PFSK-1 (cell line): ENCODE results near the gene CCL8.

ENCODE experiments used
- FOXP2 ChIP-seq: optimal IDR thresholded peaks from 2 replicates; pipeline ENCODE3; 2011; ENCODE audit warnings: borderline replicate concordance, control low read depth, inconsistent platforms; ENCODE audit not compliant: insufficient read depth; ENCODE audit errors: extremely low read length, extremely low read depth
- POLR2AphosphoS5 ChIP-seq: IDR thresholded peaks from 2 replicates; pipeline ENCODE4 v1.6.1; 2012; ENCODE audit warnings: low read depth, mild to moderate bottlenecking, control low read depth, low read length, moderate library complexity
- REST ChIP-seq, 2 experiments: IDR thresholded peaks; 2 replicates each; pipeline versions ENCODE4 v1.6.1 to v1.8.0; 2011 to 2012; ENCODE audit warnings: low read depth in 2 of 2, low read length in 2 of 2, control low read depth in 1 of 2, inconsistent platforms in 1 of 2, mild to moderate bottlenecking in 1 of 2, moderate library complexity in 1 of 2; ENCODE audit not compliant: insufficient read depth in 1 of 2
- SIN3A ChIP-seq: IDR thresholded peaks from 2 replicates; pipeline ENCODE4 v1.6.1; 2012; ENCODE audit warnings: mild to moderate bottlenecking, low read length, moderate library complexity, borderline replicate concordance; ENCODE audit not compliant: insufficient read depth
- TAF1 ChIP-seq: IDR thresholded peaks from 2 replicates; pipeline ENCODE4 v1.6.1; 2012; ENCODE audit warnings: low read length, control low read depth, borderline replicate concordance; ENCODE audit not compliant: insufficient read depth

CCL8 gene

DNA sequence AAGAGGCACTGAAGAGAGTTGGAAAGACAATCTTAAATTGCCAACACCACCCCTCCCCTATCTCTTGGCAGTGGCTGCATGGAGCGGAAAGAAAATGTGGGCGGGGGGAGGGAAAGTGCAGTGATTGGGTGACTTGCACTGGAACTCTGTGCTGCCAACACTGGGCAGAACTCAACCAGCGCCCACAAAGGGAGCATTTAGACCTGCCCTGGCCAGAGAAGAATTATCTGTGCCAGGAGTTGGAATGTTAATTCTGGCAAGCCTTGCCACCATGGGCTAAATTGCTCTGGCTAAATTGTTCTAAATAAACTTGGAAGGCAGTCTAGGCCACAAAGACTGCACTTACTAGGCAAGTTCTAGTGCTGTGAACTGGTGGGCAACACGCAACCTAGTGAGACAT, 30.5 kb downstream of the CCL8 start:
- TF ChIP-seq FOXP2 (no peak), SIN3A (no peak), TAF1 (no peak), POLR2AphosphoS5 (no peak), REST (IDR thresholded peaks at IDR 0.05; ENCODE audit: insufficient read depth in 1 of 2, low read depth in 2 of 2, low read length in 2 of 2) (no peak)

- TF ChIP-seq SIN3A: no peak
- TF ChIP-seq TAF1: no peak
- no peak for TF ChIP-seq FOXP2
- no peak for TF ChIP-seq POLR2AphosphoS5
- no peak for TF ChIP-seq REST (IDR thresholded peaks at IDR 0.05; ENCODE audit: insufficient read depth in 1 of 2, low read depth in 2 of 2, low read length in 2 of 2)
Measured at GRCh38 chr17:34351096-34351495, 31.9 kb downstream of the CCL8 start.

DNA sequence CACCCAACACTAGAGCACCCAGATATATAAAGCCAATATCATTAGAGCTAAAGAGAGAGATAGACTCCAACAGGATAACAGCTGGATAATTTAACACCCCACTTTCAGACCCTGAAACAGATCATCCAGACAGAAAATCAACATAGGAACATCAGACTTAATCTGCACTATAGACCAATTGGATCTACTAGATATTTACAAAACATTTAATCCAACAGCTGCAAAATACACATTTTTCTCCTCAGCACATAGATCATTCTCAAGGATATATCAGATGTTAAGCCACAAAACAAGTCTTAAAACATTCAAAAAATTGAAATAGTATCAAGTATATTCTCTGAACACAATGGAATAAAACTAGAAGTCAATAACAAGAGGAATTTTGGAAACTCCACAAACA, 33.0 kb downstream of the CCL8 start:
- TF ChIP-seq POLR2AphosphoS5 (no peak), TAF1 (no peak)

DNA sequence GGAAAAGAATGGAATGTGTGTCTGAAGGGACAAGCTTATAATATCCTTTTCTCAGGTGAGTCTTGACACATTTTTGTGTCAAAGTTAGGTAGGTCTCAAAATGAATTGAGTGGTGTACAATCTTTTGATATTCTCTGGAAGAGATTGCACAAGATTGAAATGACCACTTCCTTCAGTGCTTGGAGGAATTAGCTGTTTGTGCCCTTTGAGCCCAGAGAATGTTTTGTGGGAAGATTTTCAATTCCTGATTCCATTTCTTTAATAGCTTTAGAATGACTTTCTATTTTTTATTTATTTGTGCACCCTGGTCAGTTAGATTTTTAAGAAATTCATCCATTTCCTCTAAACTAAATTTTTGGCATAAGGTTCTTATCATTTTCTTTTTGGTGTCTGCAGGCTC, 35.4 kb downstream of the CCL8 start:
- TF ChIP-seq TAF1 (no peak), REST (IDR thresholded peaks at IDR 0.05; ENCODE audit: insufficient read depth in 1 of 2, low read depth in 2 of 2, low read length in 2 of 2) (no peak), POLR2AphosphoS5 (no peak), FOXP2 (no peak), SIN3A (no peak)

GRCh38 chr17:34356194-34356593, 37.0 kb downstream of the CCL8 start, which contains the start of gene CCL13:
TSS of gene CCL13 (plus strand) at chr17:34356480. CDS start at chr17:34356527, 47 bp downstream.
- no peak for TF ChIP-seq REST (IDR thresholded peaks at IDR 0.05; ENCODE audit: insufficient read depth in 1 of 2, low read depth in 2 of 2, low read length in 2 of 2)

GRCh38 chr17:34357398-34357797, 38.2 kb downstream of the CCL8 start:
- no peak for TF ChIP-seq TAF1
- TF ChIP-seq FOXP2: no peak
- no peak for TF ChIP-seq SIN3A
- no peak for TF ChIP-seq POLR2AphosphoS5
- TF ChIP-seq REST (IDR thresholded peaks at IDR 0.05; ENCODE audit: insufficient read depth in 1 of 2, low read depth in 2 of 2, low read length in 2 of 2): no peak
